Muscle of back (tissue), 13 donors: ENCODE data around the gene LCT. TPM values are rescaled to one million over a fixed set of nuclear protein-coding genes. Genes with fewer than 3 reads are reported as not detected.
A peak's percentile ranks its signal among the peaks of the same experiment; 100 is the strongest.
"Not testable (repeated sequence)": the region's sequence is repeated elsewhere in the genome, so short reads cannot be mapped to it uniquely, and the experiment has no call there.

Source experiments
- DNase-seq, 3 donors: peaks; one replicate each; pipeline versions ENCODE4 v3.0.0 to v3.0.0-alpha.2; 2013
- long read RNA-seq, 9 donors: transcript quantifications; one replicate each; lab custom pipeline, GENCODE V29; 2026
- polyA plus RNA-seq, 10 donors: library from polyadenylated mRNA; unstranded; fragments of 120-200 nt; gene quantifications; one replicate each; pipeline ENCODE4 v1.2.1, GENCODE V29; 2013; ENCODE audit not compliant: insufficient read length in 10 of 10

The LCT gene
- under 1 TPM in 1 of 10 donors, not detected in 9; 0.03 TPM for polyA plus RNA-seq
- long read RNA-seq, donor 1 = 0 reads
- long read RNA-seq, donor 2 = 0 reads
- long read RNA-seq, donor 3 = 0 reads
- long read RNA-seq, donor 4 = 0 reads
- long read RNA-seq, donor 5 = 0 reads
- long read RNA-seq, donor 6 = 0 reads
- long read RNA-seq, donor 7 = 0 reads
- long read RNA-seq, donor 8 = 0 reads
- long read RNA-seq, donor 9 = 0 reads

GRCh38 chr2:135836596-135837270 lies at the start of gene LCT:
TSS of gene LCT (minus strand) at chr2:135837184. CDS start at chr2:135837169, 15 bp downstream.
- no peak for DNase-seq

- DNase-seq = no peak
Observed at GRCh38 chr2:135885709-135886108, 48.7 kb upstream of the LCT start.

GRCh38 chr2:135882415-135882814 lies 45.4 kb upstream of the LCT start:
- no peak for DNase-seq

GRCh38 chr2:135876770-135877169 lies 39.8 kb upstream of the LCT start:
- DNase-seq = not testable (repeated sequence)

GRCh38 chr2:135876066-135876711 lies 39.2 kb upstream of the LCT start, which contains the start of gene MCM6:
TSS of gene MCM6 (minus strand) at chr2:135876443. CDS start at chr2:135876365, 78 bp downstream.
- DNase-seq = peak; percentile 99

GRCh38 chr2:135875491-135876065 lies 38.6 kb upstream of the LCT start:
- peak in 1 of 3 donors; percentile 23 for DNase-seq

GRCh38 chr2:135874777-135875365 lies 37.9 kb upstream of the LCT start:
- no peak for DNase-seq

- DNase-seq = no peak
Observed at GRCh38 chr2:135870571-135870970, 33.6 kb upstream of the LCT start.

- DNase-seq = no peak
Observed at GRCh38 chr2:135863233-135863632, 26.2 kb upstream of the LCT start.

- DNase-seq = no peak
Observed at GRCh38 chr2:135862718-135863117, 25.7 kb upstream of the LCT start.

GRCh38 chr2:135853401-135853800 lies 16.4 kb upstream of the LCT start:
- no peak for DNase-seq

- no peak for DNase-seq
Observed at GRCh38 chr2:135851858-135852257, 14.9 kb upstream of the LCT start.

GRCh38 chr2:135850892-135851668 lies 14.1 kb upstream of the LCT start:
- DNase-seq = no peak

GRCh38 chr2:135849087-135849486 lies 12.1 kb upstream of the LCT start:
- DNase-seq = no peak

GRCh38 chr2:135845997-135846396 lies 9.0 kb upstream of the LCT start:
- DNase-seq = no peak

- no peak for DNase-seq
Observed at GRCh38 chr2:135845257-135845656, 8.3 kb upstream of the LCT start.

- no peak for DNase-seq
Observed at GRCh38 chr2:135844301-135844895, 7.4 kb upstream of the LCT start.

GRCh38 chr2:135843671-135844070 lies 6.7 kb upstream of the LCT start:
- DNase-seq = no peak

- peak in 1 of 3 donors; percentile 9 for DNase-seq
Observed at GRCh38 chr2:135840601-135841000, 3.6 kb upstream of the LCT start.

- DNase-seq = peak; percentile 41 to 70 (median 48)
Observed at GRCh38 chr2:135839713-135840112, 2.7 kb upstream of the LCT start.

GRCh38 chr2:135838502-135838901 lies 1.5 kb upstream of the LCT start:
- no peak for DNase-seq
